HG03064 (cell line): Measurements from ENCODE around the gene LDLRAD4.
"Not testable (repeated sequence)": the region's sequence is repeated elsewhere in the genome, so short reads cannot be mapped to it uniquely, and the experiment has no call there.

Experiments used
- ATAC-seq: cut with Tn5 transposase; IDR thresholded peaks from one replicate; pipeline ENCODE4 v1.9.1; 2021; ENCODE audit warnings: low read depth; ENCODE audit not compliant: unreplicated experiment

The LDLRAD4 gene

GRCh38 chr18:13244135-13244534 lies 25.6 kb downstream of the LDLRAD4 start:
- ATAC-seq = no peak

GRCh38 chr18:13245481-13246000 lies 27.0 kb downstream of the LDLRAD4 start:
- ATAC-seq = no peak

- ATAC-seq = no peak
Measured at GRCh38 chr18:13246121-13246520, 27.6 kb downstream of the LDLRAD4 start.

GRCh38 chr18:13246591-13246990 lies 28.0 kb downstream of the LDLRAD4 start:
- ATAC-seq = no peak

- ATAC-seq = no peak
Measured at GRCh38 chr18:13247506-13247905, 28.9 kb downstream of the LDLRAD4 start.

GRCh38 chr18:13252686-13253410 lies 34.3 kb downstream of the LDLRAD4 start:
- ATAC-seq = no peak

- no peak for ATAC-seq
Measured at GRCh38 chr18:13253786-13254688, 35.5 kb downstream of the LDLRAD4 start.

- ATAC-seq = no peak
Measured at GRCh38 chr18:13254971-13255927, 36.7 kb downstream of the LDLRAD4 start.

- ATAC-seq = no peak
Measured at GRCh38 chr18:13256444-13257305, 38.1 kb downstream of the LDLRAD4 start.

- ATAC-seq = no peak
Measured at GRCh38 chr18:13257361-13257980, 38.9 kb downstream of the LDLRAD4 start.

GRCh38 chr18:13258921-13259320 lies 40.4 kb downstream of the LDLRAD4 start:
- no peak for ATAC-seq

- no peak for ATAC-seq
Measured at GRCh38 chr18:13259701-13260100, 41.1 kb downstream of the LDLRAD4 start.

- no peak for ATAC-seq
Measured at GRCh38 chr18:13260197-13260934, 41.8 kb downstream of the LDLRAD4 start.

GRCh38 chr18:13260935-13261640 lies 42.5 kb downstream of the LDLRAD4 start:
- ATAC-seq = no peak

- no peak for ATAC-seq
Measured at GRCh38 chr18:13261661-13262357, 43.2 kb downstream of the LDLRAD4 start.

GRCh38 chr18:13262358-13262680 lies 43.8 kb downstream of the LDLRAD4 start:
- ATAC-seq = not testable (repeated sequence)
